ENCODE data around the gene NAT16.

NAT16 gene

DNA sequence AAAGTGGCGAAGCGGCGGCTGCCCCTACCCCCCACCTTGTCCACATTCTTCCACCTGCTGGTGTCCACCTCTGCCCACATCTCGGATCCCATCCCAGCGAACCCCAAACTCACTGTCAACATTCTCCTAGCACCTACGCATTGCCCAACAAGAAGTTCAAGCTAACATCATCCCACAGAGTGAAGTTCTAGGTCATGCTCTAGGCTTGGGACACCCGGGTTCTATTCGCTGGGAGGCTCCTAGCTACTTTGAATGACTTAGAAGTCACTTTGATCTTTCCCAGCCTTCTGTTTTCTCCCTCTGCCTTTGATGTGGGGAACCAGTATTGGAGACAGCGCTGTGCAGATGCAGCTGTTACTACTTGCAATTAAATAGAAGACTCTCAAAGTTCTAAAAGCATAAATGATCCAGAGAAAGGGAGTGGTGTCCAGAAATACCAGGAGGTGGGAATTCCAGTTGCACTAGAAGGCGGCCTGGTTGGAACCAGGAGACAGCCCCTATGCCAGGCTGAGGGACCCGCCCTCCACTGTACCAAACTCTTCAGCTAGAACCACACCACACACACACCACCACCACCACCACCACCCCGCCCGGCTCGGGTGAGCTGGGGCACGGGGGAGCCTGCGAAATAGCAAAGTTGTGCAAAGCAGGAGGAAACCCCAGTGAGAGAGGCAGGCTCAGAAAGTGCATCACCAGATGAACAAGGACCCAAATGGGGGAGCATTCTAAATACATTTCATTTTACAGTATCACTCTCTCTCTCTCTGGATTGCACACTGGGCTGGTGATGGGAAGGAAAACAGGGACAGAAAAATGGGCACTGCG lies 9.3 kb downstream of the NAT16 start:
- no peak for DNase-seq (ENCODE audit: low read depth in 2 of 2)

DNA sequence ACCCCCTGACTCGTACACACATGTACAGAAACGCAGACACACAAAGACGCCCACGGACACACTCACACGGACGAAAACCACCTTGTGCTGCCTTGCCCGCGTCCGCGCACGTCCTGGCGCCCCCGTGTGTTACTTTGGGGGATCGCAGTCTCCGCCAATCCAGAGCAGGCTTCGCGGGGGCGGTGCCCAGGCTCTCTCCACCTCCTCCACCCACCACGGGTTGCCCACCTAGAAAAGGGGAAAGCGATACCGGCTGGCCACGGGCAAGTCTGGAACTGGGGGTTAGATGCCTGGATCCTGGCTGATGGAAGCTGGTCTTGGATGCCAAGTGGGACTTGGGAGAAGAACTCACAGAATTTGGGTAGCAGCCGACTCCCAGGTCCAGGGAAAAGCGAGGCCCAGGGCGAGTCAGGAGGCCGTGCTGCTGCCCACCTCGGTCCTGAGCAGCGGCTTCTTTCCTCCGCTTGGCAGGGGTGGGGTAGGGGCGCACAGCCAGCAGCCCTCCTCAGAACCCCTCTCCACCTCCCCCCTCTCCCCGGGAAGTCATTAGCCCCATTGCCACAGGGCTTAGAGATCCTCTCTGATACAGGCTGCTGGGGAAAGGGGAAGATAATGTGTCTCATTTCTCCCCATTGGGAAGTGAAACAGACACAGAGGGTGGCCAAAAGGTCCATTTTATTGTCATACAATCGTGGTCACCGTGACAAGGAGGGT lies 10.1 kb downstream of the NAT16 start:
- DNase-seq (ENCODE audit: low read depth in 2 of 2) = peak; percentile 65 to 71

- no peak for DNase-seq (ENCODE audit: low read depth in 2 of 2)
These were observed 10.8 kb downstream of the NAT16 start for GRCh38 chr7:101169110-101169837.

DNA sequence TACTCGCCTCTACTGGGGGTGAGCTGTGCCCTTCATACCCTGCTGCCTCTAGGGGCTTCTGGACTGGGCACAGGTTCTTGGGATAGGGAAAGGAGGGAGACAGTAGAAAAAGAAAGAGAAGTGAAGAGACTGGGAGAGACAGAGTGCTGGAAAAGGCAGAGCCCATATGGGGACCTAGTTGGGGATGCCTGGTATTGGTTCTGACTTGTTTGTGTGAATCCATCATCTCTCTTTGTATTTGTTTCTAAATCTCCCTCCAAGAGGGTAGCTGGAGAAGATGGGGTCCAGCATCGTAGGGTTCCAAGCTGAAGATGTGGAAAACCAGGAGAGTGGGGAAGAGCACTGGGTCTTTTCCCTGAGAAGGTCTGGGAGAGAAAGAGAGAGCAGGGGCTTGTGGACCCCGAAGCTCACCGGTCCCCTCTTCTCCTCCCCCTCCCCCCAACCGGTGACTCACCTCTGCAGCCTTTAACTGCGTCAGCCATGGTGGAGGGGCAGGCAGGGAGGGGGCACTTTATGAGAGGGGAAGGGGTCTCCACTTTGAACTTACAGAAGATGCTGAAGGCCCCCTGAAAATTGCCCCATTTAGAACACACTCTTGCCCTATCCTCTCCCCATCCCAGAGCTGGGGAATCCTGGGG lies 11.6 kb downstream of the NAT16 start:
- no peak for DNase-seq (ENCODE audit: low read depth in 2 of 2)

GRCh38 chr7:101167645-101168411 lies 12.3 kb downstream of the NAT16 start:
- no peak for DNase-seq (ENCODE audit: low read depth in 2 of 2)

DNA sequence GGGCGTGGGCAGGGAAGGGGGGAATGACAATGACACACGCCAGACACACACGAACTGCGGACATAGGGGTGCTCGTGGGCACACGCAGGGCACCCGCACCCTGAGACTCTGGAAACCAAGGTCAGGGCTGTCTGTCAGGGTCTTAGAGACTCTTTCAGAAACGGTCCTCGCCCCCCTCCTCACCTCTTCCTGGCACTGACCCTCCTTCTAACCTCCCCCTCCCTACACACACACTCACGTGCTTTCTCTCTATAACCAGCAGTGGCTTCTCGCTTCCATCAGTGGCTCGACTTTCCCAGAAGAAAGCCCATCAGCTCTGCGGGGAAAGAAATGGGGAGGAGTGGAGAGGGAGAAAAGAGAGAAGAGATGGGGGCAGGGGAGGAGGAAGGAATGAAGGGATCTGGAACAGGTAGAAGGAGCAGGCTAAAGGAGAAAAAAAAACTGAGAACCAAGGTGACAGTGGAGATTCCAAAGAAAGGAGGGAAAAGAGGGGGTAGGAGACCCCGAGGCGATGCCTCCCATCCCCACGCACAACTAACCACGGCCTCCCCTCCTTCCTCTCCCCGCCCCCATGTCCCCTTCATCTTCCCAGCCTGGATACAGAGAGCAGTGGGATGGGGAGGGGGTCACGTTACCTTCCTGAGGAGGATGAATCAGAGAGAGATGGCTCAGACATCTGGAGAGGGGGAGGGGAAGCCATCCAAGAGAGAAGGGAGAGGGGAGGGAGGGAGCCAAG lies 13.0 kb downstream of the NAT16 start:
- no peak for DNase-seq (ENCODE audit: low read depth in 2 of 2)

- no peak for DNase-seq (ENCODE audit: low read depth in 2 of 2)
These were observed 13.5 kb downstream of the NAT16 start for GRCh38 chr7:101166648-101166908.

DNA sequence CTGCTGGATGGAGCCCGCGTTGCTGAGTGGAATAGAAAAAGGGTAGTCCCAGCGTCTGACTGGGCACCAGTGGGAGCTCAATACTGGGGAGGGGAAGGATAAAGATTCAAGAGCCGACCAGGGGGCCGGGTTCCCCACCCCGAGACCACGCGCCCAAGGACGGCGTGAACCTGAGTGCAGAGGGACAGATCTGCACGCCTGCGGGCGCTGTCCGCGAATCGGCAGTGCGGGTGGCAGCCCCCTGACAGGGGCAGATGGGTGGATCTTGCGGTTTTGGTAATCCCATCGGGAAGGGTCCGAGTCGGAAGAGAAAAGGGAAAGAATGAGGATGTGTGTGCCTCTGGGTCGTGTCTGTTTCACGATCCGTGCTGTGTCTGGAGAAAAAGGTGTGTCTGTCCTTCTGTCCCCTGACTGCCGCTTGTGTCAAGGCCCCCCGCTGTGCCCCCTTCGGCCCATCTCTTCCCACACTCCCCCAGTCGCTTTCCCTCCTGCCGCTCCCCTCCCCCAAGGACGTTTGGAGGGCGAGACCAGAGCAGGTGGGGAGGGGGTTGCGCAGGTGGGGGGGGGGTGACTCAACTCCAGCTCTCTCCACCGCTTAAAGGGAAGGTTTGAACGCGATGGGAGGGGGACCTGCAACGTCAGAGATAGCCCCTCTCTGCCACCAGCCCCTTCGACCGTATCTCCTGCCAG lies 14.0 kb downstream of the NAT16 start:
- no peak for DNase-seq (ENCODE audit: low read depth in 2 of 2)

- peak; percentile 86 to 91 for DNase-seq (ENCODE audit: low read depth in 2 of 2)
These were observed 14.8 kb downstream of the NAT16 start, which contains the start of gene VGF for GRCh38 chr7:101165075-101165957. TSS of gene VGF (minus strand) at chr7:101165569. CDS start at chr7:101164843, 726 bp downstream.

- no peak for DNase-seq (ENCODE audit: low read depth in 2 of 2)
These were observed 15.8 kb downstream of the NAT16 start for GRCh38 chr7:101164071-101164840.

DNA sequence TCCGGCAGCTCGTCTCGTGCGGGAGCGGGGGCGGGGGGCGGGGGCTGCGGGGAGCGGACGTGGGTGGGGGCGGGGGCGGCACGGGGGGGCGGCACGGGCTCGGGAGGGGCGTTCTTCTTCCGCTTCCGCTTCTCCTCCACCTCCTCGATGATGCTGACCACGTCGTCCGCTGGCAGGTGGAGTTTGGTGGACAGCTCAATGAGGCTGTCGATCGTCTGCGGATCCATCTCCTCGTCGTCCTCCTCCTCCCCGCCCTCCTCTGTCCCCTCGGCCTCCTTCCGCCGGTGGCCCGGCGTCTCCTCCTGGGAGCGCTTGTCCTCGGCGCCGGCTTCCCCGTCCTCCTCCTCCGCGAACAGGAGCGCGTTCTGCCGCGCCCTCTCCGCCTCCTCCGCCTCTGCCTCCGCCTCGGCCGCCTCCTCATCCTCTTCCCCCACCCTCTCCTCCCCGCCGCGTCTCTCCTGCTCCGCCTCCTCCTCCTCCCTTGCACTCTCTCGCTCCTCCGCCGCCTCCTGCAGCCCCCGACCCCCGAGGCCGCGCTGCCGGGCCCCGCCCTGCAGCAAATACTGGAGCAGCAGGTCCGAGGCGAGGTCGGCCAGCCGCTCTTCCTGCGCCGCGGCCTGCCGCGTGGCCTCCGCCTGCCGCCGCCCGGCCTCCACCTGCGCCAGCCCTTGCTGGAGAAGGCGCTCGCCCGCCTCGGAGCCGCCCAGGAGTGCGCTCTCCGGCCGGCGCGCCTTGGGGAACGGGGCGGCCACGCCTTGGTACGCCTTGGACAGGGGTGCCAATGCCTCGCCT lies 16.6 kb downstream of the NAT16 start:
- DNase-seq (ENCODE audit: low read depth in 2 of 2) = no peak

GRCh38 chr7:101162551-101163278 lies 17.4 kb downstream of the NAT16 start:
- no peak for DNase-seq (ENCODE audit: low read depth in 2 of 2)

DNA sequence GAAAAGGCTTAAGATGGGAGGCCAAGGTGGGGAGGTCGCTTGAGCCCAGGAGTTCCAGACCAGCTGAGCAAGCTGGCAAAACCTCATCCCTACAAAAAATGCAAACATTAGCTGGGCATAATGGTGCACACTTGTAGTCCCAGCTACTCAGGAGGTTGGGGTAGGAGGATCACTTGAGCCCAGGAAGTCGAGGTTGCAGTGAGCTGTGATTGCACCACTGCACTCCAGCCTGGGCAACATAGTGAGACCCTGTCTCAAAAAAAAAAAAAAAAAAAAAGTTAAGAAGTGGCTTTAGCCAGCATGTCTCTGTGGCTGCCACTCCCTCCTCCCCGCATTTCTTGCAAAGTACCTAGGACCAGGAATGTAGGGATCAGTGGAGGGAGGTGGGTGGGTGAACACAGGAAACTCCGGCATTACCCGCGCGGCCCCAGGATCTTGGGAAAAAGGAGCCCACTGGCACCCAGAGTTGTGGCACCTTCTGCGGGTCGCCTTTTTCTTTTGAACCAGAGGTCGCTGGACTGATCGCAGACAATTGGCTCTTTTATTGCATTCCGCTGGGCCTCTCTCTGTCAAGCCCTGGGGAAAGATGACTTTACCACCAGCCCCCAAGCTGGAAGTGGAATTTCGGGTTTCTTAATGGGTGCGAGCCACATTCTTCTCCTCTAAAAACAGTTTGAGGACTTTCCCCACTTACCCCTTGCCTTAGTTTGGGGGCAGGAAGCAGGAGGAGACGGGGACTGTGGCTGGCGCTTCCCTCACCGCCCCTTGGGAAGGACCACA lies 18.2 kb downstream of the NAT16 start:
- DNase-seq (ENCODE audit: low read depth in 2 of 2) = no peak

- DNase-seq (ENCODE audit: low read depth in 2 of 2) = no peak
These were observed 19.2 kb downstream of the NAT16 start for GRCh38 chr7:101160910-101161309.

DNA sequence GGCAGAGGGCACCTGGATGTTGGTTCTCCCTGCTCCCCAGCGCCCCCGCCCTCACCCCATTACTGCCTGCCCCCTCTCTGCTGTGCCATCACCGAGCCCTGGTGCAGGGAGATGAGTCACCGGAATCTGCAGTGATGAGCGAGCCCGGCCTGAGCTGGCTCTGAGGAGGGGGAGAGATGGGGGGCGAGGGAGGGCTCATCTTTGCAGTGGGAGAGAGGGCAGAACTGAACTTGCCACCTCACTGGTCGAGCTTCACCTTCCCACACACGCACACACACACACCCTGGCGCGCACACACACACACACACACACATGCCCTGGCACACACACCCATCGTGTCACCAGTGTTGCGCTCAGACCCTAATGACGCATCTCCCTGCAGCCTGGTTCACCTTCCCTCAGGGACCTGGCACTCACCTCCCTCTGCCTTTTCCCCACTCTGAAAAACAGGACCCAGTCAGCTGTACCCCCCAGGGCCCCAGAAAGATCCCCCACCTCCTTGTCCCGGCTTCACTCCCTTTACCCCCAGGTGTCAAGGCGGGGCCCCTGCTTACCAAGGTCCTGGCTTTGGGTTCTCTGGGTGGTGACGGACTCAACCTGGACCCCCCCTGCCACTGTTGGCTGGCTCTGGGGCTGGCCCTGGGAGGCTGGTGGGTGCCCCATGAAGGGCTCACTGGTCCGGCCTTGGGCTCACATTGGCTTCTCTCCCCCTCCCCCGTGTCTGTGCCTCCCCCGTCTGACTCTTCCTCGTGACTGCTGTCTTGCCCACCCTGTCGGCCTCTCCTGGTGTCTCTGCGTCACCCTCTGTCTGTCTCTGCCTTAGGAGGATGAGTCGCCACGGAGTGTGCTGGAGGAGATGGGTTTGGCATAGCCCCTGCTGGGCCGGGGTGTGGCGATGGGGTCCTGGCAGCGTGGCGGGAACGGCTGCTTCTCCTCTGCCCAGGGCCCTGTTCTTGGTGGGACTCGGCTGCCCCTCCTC lies 20.1 kb downstream of the NAT16 start:
- no peak for DNase-seq (ENCODE audit: low read depth in 2 of 2)
